NCI-H2227 (cell line): Measurements from ENCODE around the gene THTPA.
A peak's percentile ranks its signal among the peaks of the same experiment; 100 is the strongest.
"Not testable (repeated sequence)": the region's sequence is repeated elsewhere in the genome, so short reads cannot be mapped to it uniquely, and the experiment has no call there.

ENCODE experiments used
- DNase-seq: peaks from one replicate; lab custom pipeline; 2025; ENCODE audit not compliant: unreplicated experiment; lab: John Stamatoyannopoulos, UW

Gene THTPA

GRCh38 chr14:23582906-23583760 lies 27.1 kb downstream of the THTPA start:
- DNase-seq, result no peak

- not testable (repeated sequence) for DNase-seq
Measured at GRCh38 chr14:23583761-23584526, 27.9 kb downstream of the THTPA start.

- not testable (repeated sequence) for DNase-seq
Measured at GRCh38 chr14:23584527-23585203, 28.6 kb downstream of the THTPA start.

DNA sequence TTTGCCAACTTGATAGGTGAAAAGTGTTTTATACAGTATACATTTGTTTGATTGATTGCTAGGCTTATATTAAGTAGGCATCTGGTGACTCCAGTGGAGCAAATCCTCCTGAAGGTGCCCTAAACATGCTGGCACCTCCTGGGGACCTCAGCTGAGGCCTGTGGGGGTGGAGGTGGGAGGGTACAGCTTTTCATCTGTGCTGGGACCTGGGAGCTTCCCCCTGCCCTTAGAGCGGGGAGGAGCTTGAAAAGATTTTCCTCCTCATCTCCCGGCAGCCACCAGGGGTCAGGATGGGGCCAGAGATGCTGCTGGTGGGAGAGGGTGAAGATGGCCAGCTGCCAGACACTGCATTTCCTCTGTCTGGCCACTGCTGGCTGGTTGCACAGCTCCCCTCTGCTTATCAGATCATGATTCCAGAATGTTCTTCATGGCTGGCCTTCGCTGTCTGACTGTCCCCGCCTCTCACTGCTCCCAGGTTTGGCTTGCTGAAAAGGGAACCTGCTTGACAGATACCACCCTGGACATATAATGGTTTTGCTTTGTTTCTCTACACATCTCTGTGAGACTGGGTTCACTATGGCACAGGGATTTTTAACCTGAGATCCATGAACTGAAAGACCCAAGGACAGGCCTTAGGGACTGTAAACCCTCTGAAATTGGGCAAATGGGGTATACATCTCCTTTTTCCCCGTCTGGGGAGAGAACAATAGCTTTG lies 33.0 kb downstream of the THTPA start:
- peak; percentile 91 for DNase-seq

GRCh38 chr14:23589606-23590005 lies 33.5 kb downstream of the THTPA start:
- DNase-seq, result no peak

DNA sequence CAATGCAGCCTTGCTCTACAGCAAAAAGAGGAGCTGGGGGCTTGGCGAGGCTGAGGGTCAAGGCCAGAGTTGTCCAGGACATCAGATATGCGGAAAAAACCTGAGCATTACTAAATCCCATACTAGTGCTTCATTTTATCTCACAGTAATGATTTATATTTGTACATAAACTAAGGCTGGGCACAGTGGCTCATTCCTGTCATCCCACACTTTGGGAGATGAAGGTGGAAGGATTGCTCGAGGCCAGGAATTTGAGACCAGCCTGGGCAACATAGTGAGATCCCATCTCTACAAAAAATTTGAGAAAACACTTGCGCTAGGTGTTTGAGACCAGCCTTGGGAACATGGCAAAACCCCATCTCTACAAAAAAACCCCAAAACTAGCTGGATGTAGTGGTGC lies 34.1 kb downstream of the THTPA start:
- DNase-seq, result no peak

DNA sequence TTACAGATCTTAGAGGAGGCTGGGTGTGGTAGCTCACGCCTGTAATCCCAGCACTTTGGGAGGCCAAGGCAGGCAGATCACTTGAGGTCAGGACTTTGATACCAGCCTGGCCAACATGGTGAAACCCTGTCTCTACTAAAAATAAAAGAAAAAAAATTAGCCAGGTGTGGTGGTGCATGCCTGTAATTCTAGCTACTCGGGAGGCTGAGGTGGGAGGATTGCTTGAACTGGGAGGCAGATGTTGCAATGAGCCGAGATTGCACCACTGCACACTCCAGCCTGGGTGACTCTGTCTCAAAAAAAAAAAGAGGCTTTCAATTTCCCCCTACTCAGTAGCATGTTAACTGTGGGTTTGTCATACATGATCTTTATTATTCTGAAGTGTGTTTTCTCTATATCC lies 38.1 kb downstream of the THTPA start:
- DNase-seq, result not testable (repeated sequence)

GRCh38 chr14:23600322-23600707 lies 44.2 kb downstream of the THTPA start:
- DNase-seq, result no peak

GRCh38 chr14:23600806-23601205 lies 44.7 kb downstream of the THTPA start:
- no peak for DNase-seq

DNA sequence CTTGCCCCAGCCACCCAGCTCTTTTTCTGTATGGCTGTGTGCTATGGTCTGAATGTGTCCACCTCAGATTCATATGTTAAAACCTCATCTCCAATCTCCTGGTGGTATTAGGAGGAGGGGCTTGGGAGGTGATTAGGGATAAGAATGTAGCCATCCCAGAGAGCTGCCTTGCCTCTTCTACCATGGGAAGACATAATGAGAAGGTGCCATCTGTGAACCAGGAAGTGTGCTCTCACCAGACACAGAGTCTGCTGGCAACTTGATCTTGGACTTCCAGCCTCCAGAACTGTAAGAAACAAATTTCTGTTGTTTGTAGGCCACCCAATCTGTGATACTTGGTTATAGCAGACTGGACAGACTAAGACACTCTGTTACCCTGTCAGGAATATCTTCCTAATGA lies 45.4 kb downstream of the THTPA start:
- no peak for DNase-seq

DNA sequence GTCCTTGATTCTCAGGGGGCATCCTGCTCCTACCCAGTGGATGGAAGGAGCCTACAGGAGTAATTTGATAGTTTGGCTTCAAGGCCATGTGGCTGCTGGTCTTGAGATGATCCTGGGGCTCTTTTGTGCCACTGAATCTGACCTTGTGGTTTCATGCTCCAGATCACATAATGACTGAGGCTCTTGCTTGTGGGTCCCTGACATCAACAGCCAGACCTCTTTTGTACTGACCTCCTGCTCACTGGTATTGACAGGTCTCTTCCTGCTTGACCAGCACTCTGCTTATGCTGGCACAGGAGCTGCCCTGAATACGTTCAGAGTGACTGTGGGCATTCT lies 45.7 kb downstream of the THTPA start:
- no peak for DNase-seq

GRCh38 chr14:23602181-23603095 lies 46.4 kb downstream of the THTPA start:
- no peak for DNase-seq

GRCh38 chr14:23603103-23603502 lies 47.0 kb downstream of the THTPA start:
- no peak for DNase-seq

GRCh38 chr14:23604148-23604547 lies 48.1 kb downstream of the THTPA start:
- no peak for DNase-seq

GRCh38 chr14:23604675-23605170 lies 48.7 kb downstream of the THTPA start:
- no peak for DNase-seq

- no peak for DNase-seq
Measured at GRCh38 chr14:23605931-23606585, 50.0 kb downstream of the THTPA start.

DNA sequence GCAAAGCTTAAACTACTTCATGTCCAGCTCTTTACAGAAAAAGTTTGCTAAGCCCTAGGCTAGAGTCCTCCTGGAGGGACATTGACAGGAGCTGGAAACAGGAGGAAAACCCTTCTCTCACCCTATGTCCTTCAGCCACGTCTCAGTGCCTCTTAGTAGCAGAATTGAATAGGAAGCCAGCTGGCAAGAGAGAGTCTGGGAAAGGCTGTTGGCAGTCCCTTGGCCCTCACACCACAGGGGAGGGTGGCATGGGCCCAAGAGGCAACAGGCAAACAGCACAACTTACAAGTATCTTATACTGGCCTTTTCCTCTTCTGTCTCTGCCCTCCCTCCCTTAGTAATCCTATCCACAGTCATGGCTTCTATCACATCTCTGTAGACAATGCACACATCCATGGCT lies 52.4 kb downstream of the THTPA start:
- no peak for DNase-seq

- no peak for DNase-seq
Measured at GRCh38 chr14:23609001-23609400, 52.9 kb downstream of the THTPA start.

DNA sequence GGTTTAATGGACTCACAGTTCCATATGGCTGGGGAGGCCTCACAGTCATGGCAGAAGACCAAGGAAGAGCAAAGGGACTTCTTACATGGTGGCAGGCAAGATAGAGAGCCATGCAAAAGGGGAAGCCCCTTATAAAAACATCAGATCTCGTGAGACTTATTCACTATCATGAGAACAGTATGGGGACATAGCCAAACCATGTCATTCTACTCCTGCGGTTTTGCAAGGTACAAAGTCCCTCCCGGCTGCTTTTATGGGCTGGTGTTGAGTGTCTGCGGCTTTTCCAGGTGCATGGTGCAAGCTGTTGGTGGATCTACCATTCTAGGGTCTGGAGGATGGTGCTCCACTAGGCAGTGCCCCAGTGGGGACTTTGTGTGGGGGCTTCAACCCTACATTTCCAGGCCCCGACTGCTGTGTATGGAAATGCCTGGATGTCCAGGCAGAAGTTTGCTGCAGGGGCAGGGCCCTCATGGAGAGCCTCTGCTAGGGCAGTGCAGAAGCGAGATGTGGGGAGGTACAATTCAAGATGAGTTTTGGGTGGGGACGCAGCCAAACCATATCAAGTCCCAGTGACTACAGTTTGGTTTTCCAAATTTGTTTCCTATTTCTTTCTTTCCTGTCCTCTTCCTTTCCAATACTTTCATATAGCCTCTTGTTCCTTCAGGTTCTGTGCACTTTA lies 53.5 kb downstream of the THTPA start:
- not testable (repeated sequence) for DNase-seq
